Testis (tissue), 3 donors: Measurements from ENCODE around the gene ZNF579. TPM values are rescaled to one million over a fixed set of nuclear protein-coding genes. Genes with fewer than 3 reads are reported as not detected.

Source experiments
- DNase-seq: peaks from one replicate; pipeline ENCODE4 v3.0.0-alpha.2; 2019
- H3K27ac ChIP-seq, 2 donors: fragments of 200-600 bp; sonication (generic); one replicate each; pipeline ENCODE4 v1.5.1; 2019
- H3K27me3 ChIP-seq: fragments of 200-600 bp; sonication (generic); one replicate; pipeline ENCODE4 v1.5.1; 2019
- H3K36me3 ChIP-seq: fragments of 200-600 bp; sonication (generic); one replicate; pipeline ENCODE4 v1.5.1; 2017; ENCODE audit warnings: low read depth; ENCODE audit errors: missing control alignments
- H3K4me1 ChIP-seq: fragments of 200-600 bp; sonication (generic); one replicate; pipeline ENCODE4 v1.5.1; 2019
- H3K4me3 ChIP-seq, 2 donors: fragments of 200-600 bp; sonication (generic); one replicate each; pipeline ENCODE4 v1.5.1; 2017 to 2019
- H3K9me3 ChIP-seq: fragments of 200-600 bp; sonication (generic); one replicate; pipeline ENCODE4 v1.5.1; 2017
- POLR2A ChIP-seq: fragments of 450-650 bp; IDR thresholded peaks from one replicate; pipeline ENCODE4 v1.6.1; 2017; ENCODE audit warnings: antibody characterized with exemption, mild to moderate bottlenecking, moderate library complexity
- WGBS, 2 donors: methylation state at CpG; one replicate each; pipeline ENCODE4 v1.1.5; 2018; 5-methylcytosine and 5-hydroxymethylcytosine counted together
- intact Hi-C: fragments of 100-400 bp; cut with DNase I; formaldehyde crosslinking; loops from one replicate; pipeline ENCODE4 v1.15.1; 2023; ENCODE audit warnings: low total_unique reads
- polyA plus RNA-seq: library from polyadenylated mRNA; stranded (reverse); fragments of 350-450 nt; fragmentation: Illumina TruSeq; extraction: RNeasy Lipid Tissue Mini Kit (QIAGEN cat#74804); gene quantifications from one replicate; pipeline ENCODE4 v1.2.3, GENCODE V29; 2014; ENCODE audit warnings: low read depth, low replicate concordance; ENCODE audit not compliant: insufficient read depth
- total RNA-seq, 2 donors: library from RNA; depleted of rRNA; stranded (reverse); fragments of >200 nt; gene quantifications; one replicate each; pipeline ENCODE4 v1.2.3, GENCODE V29; 2016
- TF ChIP-seq, protein P1 (sequence below), 3 experiments: fragments of 450-650 bp in 2 of 3; fragments of 200-600 bp in 1 of 3; sonication (generic) in 1 of 3; IDR thresholded peaks; one replicate each; pipeline ENCODE4 v1.5.1; 2016 to 2019; ENCODE audit warnings: antibody characterized with exemption in 3 of 3, mild to moderate bottlenecking in 2 of 3, moderate library complexity in 1 of 3

Gene ZNF579
- total and polyA plus RNA-seq, 3 donors from 2014 or later = 4.0 to 7.2 (median 4.3) TPM

- no peaks in the 10 kb centered on the region for H3K9me3 ChIP-seq
- H3K4me3 ChIP-seq = no peak overlapping the region
- H3K36me3 ChIP-seq = no peaks in the 10 kb centered on the region
- no peaks in the 10 kb centered on the region for H3K4me1 ChIP-seq
- no peaks in the 10 kb centered on the region for H3K27me3 ChIP-seq
- 51 to 62% methylated on average over 12 of the region's 12 CpGs for WGBS, 2 donors
- intact Hi-C loops = no loop called here
- H3K27ac ChIP-seq = no peak overlapping the region
- peak; percentile 40 for DNase-seq
- TF ChIP-seq, protein P1, sequence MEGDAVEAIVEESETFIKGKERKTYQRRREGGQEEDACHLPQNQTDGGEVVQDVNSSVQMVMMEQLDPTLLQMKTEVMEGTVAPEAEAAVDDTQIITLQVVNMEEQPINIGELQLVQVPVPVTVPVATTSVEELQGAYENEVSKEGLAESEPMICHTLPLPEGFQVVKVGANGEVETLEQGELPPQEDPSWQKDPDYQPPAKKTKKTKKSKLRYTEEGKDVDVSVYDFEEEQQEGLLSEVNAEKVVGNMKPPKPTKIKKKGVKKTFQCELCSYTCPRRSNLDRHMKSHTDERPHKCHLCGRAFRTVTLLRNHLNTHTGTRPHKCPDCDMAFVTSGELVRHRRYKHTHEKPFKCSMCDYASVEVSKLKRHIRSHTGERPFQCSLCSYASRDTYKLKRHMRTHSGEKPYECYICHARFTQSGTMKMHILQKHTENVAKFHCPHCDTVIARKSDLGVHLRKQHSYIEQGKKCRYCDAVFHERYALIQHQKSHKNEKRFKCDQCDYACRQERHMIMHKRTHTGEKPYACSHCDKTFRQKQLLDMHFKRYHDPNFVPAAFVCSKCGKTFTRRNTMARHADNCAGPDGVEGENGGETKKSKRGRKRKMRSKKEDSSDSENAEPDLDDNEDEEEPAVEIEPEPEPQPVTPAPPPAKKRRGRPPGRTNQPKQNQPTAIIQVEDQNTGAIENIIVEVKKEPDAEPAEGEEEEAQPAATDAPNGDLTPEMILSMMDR (IDR thresholded peaks at IDR 0.05) = no peak
- TF ChIP-seq POLR2A = no peak
Measured at GRCh38 chr19:55563261-55563690, 17.4 kb downstream of the ZNF579 start.

- H3K36me3 ChIP-seq = no peaks in the 10 kb centered on the region
- no peaks in the 10 kb centered on the region for H3K27me3 ChIP-seq
- no peak for DNase-seq
- TF ChIP-seq, protein P1 (IDR thresholded peaks at IDR 0.05) = no peak
- no peak for TF ChIP-seq POLR2A
- intact Hi-C loops = no loop called here
- no peaks in the 10 kb centered on the region for H3K4me1 ChIP-seq
- H3K4me3 ChIP-seq = no peak overlapping the region
- no peaks in the 10 kb centered on the region for H3K9me3 ChIP-seq
- H3K27ac ChIP-seq = no peak overlapping the region
- 92% methylated on average over 6 to 9 of the region's 9 CpGs for WGBS, 2 donors
Measured at GRCh38 chr19:55559684-55560083, 21.0 kb downstream of the ZNF579 start.

DNA sequence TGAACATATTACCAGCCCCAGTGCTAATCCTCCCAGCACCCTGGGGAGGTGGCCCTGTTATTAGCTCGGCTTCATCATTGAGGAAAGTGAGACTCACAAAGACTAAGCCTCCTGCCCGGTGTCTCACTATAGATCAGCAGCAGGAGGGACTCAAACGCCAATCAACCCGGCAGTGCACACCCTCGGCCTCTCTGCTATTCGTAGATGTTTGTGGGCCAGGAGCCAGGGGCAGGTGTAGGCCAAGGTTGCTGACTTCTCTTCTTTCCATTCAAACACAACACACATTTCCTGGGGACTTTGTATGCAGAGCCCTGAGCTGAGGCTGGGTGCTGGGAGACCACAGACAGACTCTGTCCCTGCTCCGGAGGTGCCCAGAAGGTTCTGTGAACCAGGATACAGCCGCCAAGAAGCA is 25.9 kb downstream of the ZNF579 start:
- TF ChIP-seq, protein P1 (IDR thresholded peaks at IDR 0.05) = no peak
- TF ChIP-seq POLR2A = no peak
- WGBS, 2 donors = 71 to 79% methylated on average over 8 of the region's 8 CpGs
- H3K4me3 ChIP-seq = no peak overlapping the region
- intact Hi-C loops = no loop called here
- no peak for DNase-seq
- H3K9me3 ChIP-seq = no peaks in the 10 kb centered on the region
- H3K36me3 ChIP-seq = no peaks in the 10 kb centered on the region
- no peak overlapping the region for H3K27ac ChIP-seq
- H3K4me1 ChIP-seq = no peaks in the 10 kb centered on the region
- no peaks in the 10 kb centered on the region for H3K27me3 ChIP-seq

GRCh38 chr19:55554302-55554701 is 26.3 kb downstream of the ZNF579 start:
- TF ChIP-seq, protein P1 (IDR thresholded peaks at IDR 0.05) = no peak
- no peak for TF ChIP-seq POLR2A
- intact Hi-C loops = no loop called here
- Histone ChIP-seq H3K27me3 (no peaks in the 10 kb centered on the region), H3K4me3 (no peak overlapping the region), H3K27ac (no peak overlapping the region), H3K9me3 (no peaks in the 10 kb centered on the region), H3K4me1 (no peaks in the 10 kb centered on the region), H3K36me3 (no peaks in the 10 kb centered on the region)
- 92 to 94% methylated on average over 9 of the region's 9 CpGs for WGBS, 2 donors
- no peak for DNase-seq
